GM19239 (cell line): ENCODE results near the gene HSPB6.

Experiments used
- DNase-seq: peaks from one replicate; pipeline ENCODE4 v3.0.0; 2011; ENCODE audit warnings: low spot score; ENCODE audit not compliant: insufficient read length
- FAIRE-seq: peaks from 2 replicates; lab custom pipeline; 2011; peaks lifted over from hg19 to GRCh38; lab: Jason Lieb, UNC

The HSPB6 gene

DNA sequence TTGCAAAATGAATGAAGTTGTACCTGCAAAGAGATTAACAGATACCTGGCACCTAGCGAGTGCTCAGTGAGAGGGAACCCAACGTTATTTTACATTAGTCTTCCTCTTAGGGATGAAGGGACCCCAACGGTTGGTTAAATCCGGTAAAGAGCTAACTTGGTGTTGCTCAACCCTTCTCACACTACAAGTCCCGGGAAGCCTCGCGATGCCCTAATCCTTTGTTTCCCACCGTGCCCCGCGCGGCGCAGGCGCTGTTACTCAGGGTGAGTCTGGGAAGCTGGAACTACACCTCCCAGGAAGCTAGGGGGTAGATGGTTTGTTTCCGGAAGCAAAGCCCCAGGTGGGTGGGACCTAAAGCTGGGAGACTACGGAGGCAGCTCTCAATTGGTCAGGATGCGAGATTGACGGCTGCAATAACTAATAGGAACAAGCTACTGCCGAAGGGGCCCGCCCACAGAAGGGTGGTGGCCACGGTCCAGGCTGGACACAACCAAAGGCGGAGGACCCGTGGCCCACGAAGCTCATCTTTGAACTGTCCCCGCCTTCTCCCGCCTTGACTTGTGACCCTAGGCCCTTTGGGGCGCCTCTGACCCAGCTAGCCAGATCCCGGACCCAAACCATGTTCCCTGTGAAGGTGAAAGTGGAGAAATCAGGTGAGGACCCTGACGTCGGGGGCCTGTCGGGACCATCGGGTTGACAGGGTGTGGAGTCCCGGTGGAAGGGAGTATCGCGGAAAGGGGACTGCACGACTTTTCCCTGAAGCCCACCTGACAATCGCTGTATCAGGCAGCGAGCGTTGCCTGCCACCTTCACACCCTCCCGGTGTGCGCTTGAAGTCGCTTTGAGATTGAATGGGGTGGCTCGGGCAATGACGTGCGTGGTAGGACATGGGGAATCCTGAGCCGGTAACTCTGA, 8.5 kb downstream of the HSPB6 start, which contains the start of gene LIN37:
TSS of gene LIN37 (plus strand) at position 471 of the 915 bp plus-strand sequence. CDS start at position 620, 149 bp downstream.
- DNase-seq (peak; percentile 87), FAIRE-seq (peak; percentile 99)

DNA sequence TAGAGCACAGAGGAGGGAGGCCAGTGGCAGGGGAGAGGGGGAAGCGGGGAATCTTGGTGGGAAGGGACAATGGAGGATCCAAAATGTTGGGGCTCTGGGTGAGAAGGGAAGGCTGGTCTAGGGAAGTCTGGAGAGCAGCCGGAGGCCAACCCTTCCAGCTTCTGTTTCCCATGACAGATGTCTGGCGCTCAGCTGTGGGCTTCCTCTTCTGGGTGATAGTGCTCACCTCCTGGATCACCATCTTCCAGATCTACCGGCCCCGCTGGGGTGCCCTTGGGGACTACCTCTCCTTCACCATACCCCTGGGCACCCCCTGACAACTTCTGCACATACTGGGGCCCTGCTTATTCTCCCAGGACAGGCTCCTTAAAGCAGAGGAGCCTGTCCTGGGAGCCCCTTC, 10.3 kb downstream of the HSPB6 start:
- FAIRE-seq (no peak), DNase-seq (no peak)

DNA sequence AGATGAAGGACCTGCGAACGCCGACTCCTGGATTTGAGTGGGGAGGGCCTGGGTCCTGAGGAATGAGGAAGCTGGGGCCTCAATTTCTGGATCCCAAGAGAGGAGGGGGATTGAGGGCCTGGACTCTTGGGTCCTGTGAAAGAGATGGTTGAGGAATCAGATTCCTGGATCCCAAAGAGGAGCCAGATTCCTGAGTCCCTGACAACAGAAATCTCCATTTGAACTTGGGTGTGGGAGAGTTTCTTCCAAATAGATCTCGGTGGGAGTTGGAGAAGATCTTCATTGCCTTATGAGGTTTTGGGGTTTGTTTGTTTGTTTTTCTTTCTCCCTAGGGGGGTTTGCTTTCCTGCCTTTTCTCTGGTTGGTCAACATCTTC, 10.8 kb downstream of the HSPB6 start:
- FAIRE-seq, result no peak

DNA sequence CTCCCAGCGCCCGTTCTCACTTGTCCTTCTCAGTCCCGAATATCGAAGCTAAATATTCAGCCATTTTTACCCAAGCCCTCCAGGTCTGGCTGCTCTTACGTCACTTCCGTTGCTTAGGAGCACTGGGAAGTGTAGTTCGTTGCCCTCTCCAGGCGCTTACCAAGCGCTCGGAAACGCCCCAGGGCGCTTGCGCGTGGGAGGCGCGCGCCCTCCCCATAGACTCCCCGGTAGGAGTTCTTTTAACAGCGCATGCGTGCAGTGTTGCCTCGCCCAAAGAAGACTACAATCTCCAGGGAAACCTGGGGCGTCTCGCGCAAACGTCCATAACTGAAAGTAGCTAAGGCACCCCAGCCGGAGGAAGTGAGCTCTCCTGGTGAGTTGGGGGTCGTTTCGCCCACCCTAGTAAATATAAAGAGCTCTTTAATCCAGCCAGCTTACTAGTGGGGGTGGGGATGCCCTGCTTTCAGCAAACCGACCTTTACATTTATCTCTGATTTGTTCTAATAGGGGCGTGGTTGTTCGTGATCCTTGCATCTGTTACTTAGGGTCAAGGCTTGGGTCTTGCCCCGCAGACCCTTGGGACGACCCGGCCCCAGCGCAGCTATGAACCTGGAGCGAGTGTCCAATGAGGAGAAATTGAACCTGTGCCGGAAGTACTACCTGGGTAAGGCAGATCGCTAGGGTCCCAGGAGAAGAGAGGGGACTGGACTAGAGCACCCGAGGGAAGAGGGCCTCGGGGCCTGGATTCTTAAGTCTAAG, 11.3 kb downstream of the HSPB6 start, which contains the start of the genes PSENEN and U2AF1L4:
TSS of gene PSENEN (plus strand) at position 324 of the 759 bp plus-strand sequence. CDS start at position 604, 280 bp downstream.
TSS of gene U2AF1L4 (minus strand) at position 91 of the 759 bp plus-strand sequence. CDS start at position 64, 27 bp downstream.
- DNase-seq, result peak; percentile 68
- peak; percentile 97 for FAIRE-seq

More for the DNA sequence above, 10.8 kb downstream of the HSPB6 start:
- no peak for DNase-seq

DNA sequence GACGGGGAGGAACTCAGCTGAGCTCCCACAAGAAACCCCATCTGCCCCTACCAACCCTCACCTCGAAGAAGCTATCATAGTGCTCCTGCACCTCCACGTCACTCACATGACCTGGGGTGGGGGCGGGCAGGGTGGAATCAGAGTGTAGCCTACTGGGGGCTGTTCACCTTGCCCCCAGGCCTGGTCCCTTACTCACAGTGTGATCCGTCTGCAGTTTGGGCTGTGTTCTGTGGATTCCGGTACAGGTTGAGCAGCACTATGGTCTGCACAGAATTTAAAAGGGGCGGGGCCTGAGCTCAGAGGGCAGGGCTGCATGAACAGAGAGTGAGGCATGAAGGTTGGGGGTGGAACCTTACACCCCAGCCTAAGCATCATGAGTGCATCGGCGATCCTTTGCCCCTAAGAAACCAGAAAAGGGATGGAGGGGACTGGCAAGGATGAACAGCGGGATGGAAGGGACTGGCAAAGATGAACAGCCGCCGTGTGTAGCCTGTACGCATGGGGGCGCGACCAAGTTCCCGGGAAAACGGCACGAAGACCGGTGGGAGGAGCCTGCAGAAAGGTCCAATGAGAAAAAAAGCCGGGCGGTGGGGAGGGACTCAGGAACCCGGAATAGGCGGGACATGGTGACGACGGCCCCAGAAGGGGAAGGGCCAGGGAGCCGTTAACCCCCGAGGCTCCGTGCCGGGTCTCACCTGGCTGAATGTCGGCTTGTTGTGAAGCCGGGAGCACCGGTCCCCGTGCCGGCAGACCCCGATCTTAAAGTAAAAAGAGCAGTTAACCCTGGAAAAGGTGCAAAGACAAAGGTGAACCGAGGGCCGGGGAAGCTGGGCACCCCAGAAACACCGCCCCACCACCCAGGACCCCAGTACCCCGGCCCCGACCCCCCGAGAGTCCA, 12.2 kb downstream of the HSPB6 start:
- FAIRE-seq, result no peak
- DNase-seq, result no peak

DNA sequence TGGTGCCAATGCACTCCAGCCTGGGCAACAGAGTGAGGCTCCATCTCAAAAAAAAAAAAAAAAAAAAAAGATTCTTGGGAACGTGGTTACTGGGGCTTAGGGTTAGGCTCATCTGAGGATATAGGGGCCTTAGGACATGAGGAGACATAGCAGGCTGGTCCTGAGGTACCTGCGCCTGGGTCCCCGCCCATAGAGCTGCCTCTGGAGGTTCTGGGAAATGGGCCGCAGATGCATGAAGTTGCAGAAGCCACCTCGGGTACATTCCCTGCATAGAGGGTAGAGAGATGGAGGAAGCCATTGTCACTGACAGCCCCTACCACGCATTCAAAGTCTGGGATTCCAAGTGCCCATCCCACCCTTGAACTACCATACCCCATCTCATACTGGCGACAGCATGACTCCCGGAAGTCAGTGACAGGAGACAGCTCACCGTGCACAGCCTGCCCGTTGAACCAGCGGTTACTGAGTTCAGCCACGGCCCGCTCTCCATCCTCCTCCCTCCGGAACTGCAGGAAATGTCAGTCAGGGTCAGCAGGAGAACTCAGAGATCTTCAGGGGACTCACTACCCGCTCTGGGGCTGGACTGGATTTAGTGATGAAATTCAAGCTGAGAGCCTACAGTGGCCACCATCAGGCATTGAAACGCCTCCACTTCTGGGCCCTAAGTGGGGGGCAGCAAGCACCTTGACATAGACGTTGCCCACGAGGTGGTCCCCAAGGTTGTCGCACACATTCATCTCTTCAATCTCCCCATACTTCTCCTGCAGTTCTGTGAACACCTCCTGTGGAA, 13.0 kb downstream of the HSPB6 start:
- no peak for DNase-seq
- no peak for FAIRE-seq

DNA sequence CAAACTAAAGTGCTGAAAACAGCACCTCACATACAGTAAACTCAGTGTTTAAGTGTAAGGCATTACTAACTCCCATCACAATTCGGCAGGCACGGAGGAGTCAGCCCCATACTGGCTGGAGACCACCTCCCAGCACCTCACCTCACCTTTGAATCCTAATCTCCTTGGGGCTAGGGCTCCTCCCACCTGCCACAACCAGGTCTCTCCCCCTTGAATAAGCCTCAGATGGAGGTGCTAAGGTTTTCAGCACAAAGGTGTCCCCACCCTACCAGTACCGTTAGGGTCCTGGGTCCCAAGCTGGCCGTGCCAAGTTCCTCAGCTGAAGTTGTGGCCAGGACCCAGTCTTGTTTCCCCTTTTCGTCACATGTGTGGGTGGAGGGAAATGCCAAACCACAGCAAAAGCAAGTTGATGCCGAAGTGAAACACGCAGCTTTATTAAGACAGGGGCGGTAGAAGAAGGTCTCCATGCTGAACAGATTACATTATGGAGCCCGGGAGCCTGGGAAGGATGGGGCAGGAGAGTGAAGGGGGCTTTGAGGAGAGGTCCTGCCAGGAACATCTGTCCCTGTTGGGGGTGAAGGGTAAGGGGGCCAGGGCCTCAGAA, 14.6 kb downstream of the HSPB6 start, which contains the start of gene IGFLR1:
TSS of gene IGFLR1 (minus strand) at position 332 of the 604 bp plus-strand sequence. CDS start 1,272 bp downstream, outside the sequence.
- DNase-seq (no peak), FAIRE-seq (peak; percentile 93)

DNA sequence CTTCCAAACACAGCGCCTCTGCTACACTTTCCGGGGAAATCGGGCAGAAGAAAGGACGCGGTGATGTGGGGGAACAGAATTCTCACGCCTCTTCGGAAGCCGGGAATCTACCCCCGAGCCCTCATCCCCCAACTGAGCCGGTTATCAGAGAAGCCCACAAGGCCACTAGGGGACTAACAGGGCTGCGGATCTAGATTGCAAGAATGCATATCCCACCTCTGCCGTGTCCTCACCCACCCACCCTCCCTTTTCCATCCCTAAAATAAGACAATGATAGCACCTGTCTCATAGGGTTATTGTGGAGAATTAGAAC, 15.7 kb downstream of the HSPB6 start:
- FAIRE-seq (no peak), DNase-seq (no peak)

DNA sequence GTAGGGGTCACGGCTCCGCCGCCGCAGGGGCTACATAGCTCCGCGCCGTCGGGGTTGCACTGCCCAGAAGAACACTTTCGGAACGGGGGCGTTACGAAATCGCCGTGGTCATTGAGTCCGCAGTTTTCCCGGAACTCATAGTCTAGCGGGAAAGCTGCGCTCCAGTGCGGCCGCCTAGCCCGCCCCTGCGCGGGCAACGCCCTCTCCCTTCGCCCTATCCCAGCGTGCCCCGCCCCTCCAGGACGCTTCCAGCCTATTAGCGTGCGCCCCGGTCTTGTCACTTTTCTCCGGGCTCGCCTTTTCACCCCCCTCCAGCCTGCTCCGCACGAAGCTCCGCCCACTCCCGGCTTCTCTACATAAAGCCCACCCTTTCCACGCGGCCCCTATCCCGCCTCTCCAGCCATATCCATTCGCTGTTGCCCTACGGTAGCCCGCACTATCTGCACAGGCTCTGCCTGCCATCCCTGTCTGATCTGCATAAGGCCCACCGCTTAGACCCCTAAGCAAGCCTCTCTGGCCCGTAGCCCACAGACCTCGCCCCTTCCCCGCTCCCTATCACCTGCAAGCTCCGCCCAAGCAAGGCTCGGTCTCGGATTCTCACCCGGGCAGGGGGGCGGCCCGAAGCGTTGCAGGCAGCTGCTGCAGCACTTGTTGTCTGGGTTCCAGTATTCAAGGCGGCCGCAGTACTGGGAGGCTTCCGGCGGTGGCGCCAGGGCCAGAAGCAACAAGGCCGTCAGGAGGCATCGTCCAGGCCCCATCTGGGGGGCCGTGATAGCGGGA, 16.2 kb downstream of the HSPB6 start:
- FAIRE-seq (peak; percentile 93), DNase-seq (peak; percentile 99)

DNA sequence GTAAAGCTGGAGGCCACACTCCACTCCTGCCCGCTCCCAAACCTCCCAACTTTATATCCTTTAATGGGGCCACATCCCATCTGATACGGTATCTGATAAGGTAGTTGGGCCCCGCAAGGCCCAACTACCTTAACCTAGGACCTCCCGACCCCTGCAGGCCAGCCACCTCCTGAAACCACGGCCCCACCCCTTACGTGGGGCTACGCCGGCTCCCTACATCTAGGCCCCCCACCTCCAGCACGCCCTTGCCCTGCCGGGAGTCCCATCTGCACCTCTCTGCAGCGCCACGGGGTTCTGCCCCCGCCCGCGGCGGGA, 16.8 kb downstream of the HSPB6 start:
- FAIRE-seq (no peak), DNase-seq (no peak)

DNA sequence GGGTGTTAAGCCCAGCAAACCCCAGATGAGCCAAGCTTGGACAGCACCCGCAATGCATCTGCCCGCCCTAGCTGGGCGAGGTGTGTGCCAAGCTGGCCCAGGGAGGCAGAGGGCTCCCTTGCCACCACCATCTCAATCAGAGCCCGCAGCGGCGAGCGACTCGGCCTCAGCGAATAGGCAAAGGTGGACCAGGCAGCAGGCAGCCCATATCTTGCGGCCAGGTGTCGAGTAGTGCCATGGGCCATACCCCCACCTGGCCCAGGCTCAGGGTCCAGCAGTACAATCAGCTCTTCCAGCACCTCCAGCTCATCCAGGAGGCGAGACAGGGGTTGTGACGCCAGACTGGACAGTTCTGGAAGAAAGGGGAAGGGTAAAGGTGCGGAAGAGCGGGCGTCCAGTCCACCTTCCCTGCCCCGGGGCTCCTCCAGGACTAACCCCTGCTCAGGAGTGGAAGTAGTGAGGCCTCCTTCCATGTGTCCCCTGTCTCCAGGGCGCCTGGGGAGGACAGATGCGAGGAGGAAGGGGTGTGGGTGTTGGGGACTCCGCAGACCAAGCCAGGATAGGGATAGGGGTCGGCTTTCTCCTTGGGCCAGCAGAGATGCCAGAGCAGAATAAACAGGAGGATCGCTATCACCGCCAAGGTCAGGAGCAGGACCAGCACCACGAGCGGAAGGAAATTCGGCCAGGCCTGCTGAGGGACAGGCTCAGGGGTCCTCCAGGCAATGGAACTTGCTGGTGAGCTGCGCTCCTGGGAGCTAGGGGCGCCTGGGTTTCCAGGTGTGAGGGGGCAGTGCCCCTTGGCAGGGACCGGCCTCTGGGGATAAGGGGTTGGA, 17.3 kb downstream of the HSPB6 start:
- FAIRE-seq (no peak), DNase-seq (no peak)

DNA sequence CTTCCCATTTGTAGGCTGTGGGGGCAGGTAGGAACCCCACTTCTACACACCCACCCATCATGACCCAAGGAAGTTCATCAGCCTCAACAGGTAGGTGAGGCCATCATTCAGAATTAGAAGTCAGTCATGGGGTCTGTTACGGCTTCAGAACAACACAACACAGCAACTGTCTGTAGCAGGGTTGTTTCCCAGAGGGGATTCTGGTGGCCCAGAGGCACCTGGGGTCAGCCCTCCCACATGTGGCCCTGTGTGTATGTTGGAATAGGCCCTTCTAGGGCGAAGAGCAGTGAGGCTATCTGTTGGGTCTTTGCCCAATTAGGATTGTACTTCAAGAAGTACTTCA, 18.0 kb downstream of the HSPB6 start:
- DNase-seq (no peak), FAIRE-seq (no peak)

DNA sequence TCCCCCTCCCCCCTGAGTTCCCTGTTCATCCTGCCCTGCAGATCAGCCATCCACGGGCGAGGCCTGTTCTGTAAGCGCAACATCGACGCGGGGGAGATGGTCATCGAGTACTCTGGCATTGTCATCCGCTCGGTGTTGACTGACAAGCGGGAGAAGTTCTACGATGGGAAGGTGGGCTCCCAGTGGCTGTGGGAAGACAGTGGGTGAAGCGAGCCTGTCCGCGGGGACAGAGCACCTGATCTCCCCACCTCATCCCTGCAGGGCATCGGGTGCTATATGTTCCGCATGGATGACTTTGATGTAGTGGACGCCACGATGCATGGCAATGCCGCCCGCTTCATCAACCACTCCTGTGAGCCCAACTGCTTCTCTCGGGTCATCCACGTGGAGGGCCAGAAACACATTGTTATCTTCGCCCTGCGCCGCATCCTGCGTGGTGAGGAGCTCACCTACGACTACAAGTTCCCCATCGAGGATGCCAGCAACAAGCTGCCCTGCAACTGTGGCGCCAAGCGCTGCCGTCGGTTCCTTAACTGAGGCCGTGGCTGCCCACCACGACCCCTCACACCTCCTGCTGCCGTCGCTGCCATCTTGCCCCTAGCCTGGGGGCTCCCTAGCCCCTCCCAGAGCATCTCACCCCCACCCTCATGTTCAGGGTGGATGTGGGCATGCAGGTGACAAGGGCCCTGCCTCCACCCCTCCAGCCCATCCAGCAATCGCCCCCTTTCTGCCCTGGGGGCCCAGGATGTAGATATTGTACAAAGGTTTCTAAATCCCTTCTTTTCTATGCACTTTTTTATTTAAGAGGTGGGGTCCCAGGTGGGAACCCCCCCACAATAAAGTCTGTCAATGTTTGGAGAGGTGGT, 18.6 kb downstream of the HSPB6 start:
- DNase-seq (no peak), FAIRE-seq (no peak)

DNA sequence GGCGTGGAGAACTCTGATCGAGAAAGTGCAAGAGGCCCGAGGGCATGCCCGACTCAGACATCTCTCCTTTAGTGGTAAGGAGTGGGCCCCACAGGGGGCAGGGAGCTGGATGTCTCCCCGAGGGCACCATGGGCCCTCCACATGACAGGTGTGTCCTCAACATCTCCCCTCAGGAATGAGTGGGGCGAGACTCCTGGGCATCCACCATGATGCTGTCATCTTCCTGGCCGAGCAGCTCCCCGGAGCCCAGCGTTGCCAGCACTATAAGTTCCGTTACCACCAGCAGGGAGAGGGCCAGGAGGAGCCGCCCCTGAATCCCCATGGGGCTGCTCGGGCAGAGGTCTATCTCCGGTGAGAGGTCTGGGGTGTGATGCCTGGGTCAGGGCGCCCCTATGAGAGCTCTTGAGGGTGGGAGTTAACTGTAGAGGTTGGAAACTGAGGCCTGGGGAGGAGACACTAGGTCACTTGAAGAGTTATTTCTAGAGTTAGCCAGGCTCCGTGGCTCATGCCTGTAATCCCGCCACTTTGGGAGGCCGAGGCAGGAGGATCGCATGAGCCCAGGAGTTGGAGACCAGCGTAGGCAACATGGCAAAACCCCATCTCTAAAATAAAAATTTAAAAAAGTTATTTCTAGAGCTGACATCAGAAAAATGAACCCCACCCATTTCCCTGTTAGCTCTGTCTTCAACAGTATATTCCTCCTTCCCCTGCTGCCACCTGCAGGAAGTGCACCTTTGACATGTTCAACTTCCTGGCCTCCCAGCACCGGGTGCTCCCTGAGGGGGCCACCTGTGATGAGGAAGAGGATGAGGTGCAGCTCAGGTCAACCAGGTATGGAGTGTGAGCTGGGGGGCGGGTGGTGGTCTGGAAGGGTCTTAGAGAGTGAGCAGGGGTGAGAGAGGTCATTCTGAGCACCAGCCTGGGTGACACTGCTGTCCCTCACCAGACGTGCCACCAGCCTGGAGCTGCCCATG, 19.6 kb downstream of the HSPB6 start:
- FAIRE-seq (peak; percentile 28), DNase-seq (no peak)

DNA sequence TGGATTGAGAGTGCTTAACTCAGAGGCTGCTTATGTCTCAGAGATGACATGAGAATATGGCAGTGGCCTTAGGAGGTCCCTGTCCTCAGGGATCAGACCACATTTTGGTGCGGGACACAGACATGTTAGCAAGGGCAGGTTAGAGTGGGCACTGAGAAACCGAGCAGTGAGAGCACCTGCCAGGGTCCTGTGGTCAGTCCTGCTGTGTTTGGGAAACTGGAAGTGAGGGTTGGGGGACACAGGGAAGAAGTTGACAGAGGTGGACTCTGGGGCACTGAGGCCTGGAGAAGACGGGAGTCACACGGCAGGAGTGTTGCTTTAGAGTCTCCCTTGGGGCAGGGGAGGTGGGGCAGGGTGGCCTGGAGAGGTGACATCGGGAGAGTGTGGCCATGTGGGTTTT, 21.9 kb downstream of the HSPB6 start:
- no peak for FAIRE-seq

More for the DNA sequence above, 21.9 kb downstream of the HSPB6 start:
- no peak for DNase-seq
